Neuron (in vitro differentiated cells): ENCODE measurements around the gene ITCH.
"Not testable (repeated sequence)": the region's sequence is repeated elsewhere in the genome, so short reads cannot be mapped to it uniquely, and the experiment has no call there.

Source experiments
- H2AFZ ChIP-seq: one replicate; pipeline ENCODE4 v1.6.1; 2013; ENCODE audit warnings: low read depth, mild to moderate bottlenecking, inconsistent platforms, low read length, moderate library complexity
- H3K27me3 ChIP-seq: one replicate; pipeline ENCODE4 v1.6.1; 2013; ENCODE audit warnings: low read length; ENCODE audit not compliant: insufficient read depth
- H3K36me3 ChIP-seq: one replicate; pipeline ENCODE4 v1.6.1; 2013; ENCODE audit warnings: low read length; ENCODE audit not compliant: insufficient read depth
- H3K4me1 ChIP-seq: one replicate; pipeline ENCODE4 v1.6.1; 2013; ENCODE audit warnings: low read length; ENCODE audit not compliant: insufficient read depth
- H3K4me3 ChIP-seq: 2 replicates; pipeline ENCODE4 v1.5.1; 2013; ENCODE audit warnings: mild to moderate bottlenecking, low read length, moderate library complexity
- H3K9me3 ChIP-seq: one replicate; pipeline ENCODE4 v1.6.1; 2013; ENCODE audit warnings: low read length

The ITCH gene

DNA sequence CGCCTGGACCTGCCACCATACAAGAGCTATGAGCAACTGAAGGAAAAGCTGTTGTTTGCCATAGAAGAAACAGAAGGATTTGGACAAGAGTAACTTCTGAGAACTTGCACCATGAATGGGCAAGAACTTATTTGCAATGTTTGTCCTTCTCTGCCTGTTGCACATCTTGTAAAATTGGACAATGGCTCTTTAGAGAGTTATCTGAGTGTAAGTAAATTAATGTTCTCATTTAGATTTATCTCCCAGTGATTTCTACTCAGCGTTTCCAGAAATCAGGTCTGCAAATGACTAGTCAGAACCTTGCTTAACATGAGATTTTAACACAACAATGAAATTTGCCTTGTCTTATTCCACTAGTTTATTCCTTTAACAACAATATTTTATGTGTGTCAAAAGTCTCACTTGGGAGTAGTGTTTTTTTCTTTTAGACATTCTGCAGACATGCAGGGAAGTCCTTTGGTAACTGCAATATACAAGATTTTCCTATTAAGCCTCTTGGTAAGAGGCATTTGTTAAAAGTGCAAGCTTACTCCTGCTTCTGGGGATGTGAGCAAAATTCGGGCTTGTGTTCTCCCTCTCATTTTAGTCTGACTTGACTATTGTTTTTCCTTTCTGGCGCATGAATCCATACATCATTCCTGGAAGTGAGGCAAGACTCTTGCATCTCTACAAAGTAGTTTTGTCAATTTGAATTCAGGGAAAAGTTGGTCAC, 144.8 kb downstream of the ITCH start:
- Histone ChIP-seq H3K9me3 (no peaks in the 10 kb centered on the region), H3K36me3 (peaks cover 63% of the 10 kb centered on the region), H3K4me1 (no peaks in the 10 kb centered on the region)

DNA sequence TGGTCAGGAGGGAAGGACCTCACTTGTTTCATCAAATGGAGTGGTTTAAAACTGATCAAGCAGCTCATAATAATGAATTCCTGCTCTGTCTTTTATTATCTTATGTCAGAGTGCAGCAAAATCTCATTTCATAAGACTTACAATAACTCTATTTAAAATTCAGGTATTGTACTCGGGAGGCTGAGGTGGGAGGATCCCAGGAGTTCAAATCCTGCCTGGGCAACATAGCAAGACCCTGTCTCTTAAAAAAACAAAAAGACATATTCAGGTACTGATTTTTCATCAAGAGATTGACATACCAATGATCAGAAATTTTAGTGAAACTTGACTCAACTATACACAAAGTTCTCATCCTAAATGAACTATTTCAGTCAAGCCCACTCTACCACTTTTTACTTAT, 147.5 kb downstream of the ITCH start:
- Histone ChIP-seq H3K4me1 (peaks cover 7% of the 10 kb centered on the region), H3K27me3 (no peaks in the 10 kb centered on the region), H2AFZ (no peak overlapping the region), H3K9me3 (no peaks in the 10 kb centered on the region), H3K36me3 (peaks cover 50% of the 10 kb centered on the region), H3K4me3 (no peak overlapping the region)

More for the DNA sequence above, 144.8 kb downstream of the ITCH start:
- Histone ChIP-seq H3K4me3 (no peak overlapping the region), H2AFZ (no peak overlapping the region), H3K27me3 (no peaks in the 10 kb centered on the region)

- Histone ChIP-seq H3K27me3 (no peaks in the 10 kb centered on the region), H3K36me3 (peaks cover 37% of the 10 kb centered on the region), H2AFZ (no peak overlapping the region), H3K9me3 (no peaks in the 10 kb centered on the region), H3K4me3 (no peak overlapping the region), H3K4me1 (peaks cover 10% of the 10 kb centered on the region)
Measured at GRCh38 chr20:34511891-34512265, 148.8 kb downstream of the ITCH start.

- Histone ChIP-seq H2AFZ (no peak overlapping the region), H3K9me3 (no peaks in the 10 kb centered on the region), H3K27me3 (no peaks in the 10 kb centered on the region), H3K36me3 (peaks cover 34% of the 10 kb centered on the region), H3K4me1 (peaks cover 14% of the 10 kb centered on the region), H3K4me3 (no peak overlapping the region)
Measured at GRCh38 chr20:34512266-34512954, 149.3 kb downstream of the ITCH start.

DNA sequence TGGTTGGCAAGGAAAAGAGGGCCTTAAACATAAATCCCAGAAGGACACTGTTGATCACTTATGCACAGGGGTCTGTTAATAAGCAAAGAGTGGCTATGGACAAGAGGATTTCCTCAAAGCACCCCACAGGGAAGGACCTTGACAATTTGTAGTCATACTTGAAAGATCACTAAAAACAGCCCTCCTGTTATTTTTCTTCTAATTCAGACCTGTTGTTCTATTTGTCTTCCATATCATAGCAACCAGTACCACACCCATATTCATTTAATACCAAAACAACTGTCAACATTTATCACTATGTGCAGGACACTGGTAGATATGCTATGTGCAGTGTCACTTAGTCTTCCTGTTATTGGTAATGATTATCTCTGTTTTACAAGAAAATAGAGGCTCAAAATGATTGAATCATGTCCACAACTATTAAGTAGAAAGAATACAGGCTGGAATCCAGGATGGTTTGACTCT, 149.9 kb downstream of the ITCH start:
- H3K9me3 ChIP-seq: no peaks in the 10 kb centered on the region
- H3K27me3 ChIP-seq: no peaks in the 10 kb centered on the region
- H3K36me3 ChIP-seq: peaks cover 28% of the 10 kb centered on the region
- peaks cover 15% of the 10 kb centered on the region for H3K4me1 ChIP-seq
- H3K4me3 ChIP-seq: no peak overlapping the region
- no peak overlapping the region for H2AFZ ChIP-seq

DNA sequence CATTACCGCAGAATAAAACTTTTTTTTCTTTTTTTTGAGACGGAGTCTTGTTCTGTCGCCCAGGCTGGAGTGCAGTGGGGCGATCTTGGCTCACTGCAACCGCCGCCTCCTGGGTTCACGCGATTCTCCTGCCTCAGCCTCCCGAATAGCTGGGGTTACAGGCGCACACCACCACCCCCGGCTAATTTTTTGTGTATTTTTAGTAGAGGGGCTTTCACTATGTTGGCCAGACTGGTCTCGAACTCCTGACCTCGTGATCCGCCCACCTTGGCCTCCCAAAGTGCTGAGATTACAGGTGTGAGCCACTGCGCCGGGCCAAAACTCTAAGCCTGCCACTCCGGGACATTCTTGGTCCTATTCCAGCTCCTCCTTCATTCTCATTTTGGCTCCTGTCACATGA, 151.0 kb downstream of the ITCH start:
- H3K27me3 ChIP-seq, H3K9me3 ChIP-seq, H2AFZ ChIP-seq, H3K4me3 ChIP-seq: not testable (repeated sequence)
- peaks cover 15% of the 10 kb centered on the region for H3K4me1 ChIP-seq
- H3K36me3 ChIP-seq: peaks cover 25% of the 10 kb centered on the region

DNA sequence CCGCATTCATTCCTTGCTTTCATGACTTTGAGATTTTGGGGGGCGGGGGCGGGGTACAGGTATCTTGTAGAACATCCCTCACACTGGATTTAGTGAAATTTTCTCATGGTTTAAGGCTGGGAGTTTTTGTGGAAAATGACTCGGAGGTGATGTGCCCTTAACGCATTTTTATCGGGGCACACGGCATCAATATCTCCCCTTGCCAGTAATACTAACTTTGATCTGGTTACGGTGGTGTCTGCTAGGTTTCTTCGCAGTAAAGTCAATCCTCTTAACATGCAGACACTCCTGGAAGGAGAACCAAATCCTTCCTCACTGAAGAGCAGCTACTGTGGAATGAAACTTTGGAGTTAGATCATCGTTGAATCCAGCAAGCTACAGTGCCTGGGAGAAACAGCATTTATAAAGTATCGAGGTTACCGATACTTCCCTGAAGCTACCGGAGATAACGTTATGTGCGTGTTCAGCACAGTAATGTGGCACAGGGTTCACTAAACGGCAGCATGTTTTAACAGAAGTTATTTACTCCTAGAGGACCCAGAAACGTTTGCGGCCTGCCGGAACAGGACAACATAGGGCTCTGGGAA, 151.9 kb downstream of the ITCH start:
- H3K36me3 ChIP-seq: peaks cover 27% of the 10 kb centered on the region
- H3K4me3 ChIP-seq: peak overlapping the region; percentile 99
- H3K4me1 ChIP-seq: peaks cover 15% of the 10 kb centered on the region

GRCh38 chr20:34515484-34516246, 152.6 kb downstream of the ITCH start:
- Histone ChIP-seq H2AFZ (peak overlapping the region; percentile 91), H3K4me1 (peaks cover 15% of the 10 kb centered on the region)

More for the DNA sequence above, 151.9 kb downstream of the ITCH start:
- no peaks in the 10 kb centered on the region for H3K9me3 ChIP-seq
- no peaks in the 10 kb centered on the region for H3K27me3 ChIP-seq
- H2AFZ ChIP-seq: no peak overlapping the region

DNA sequence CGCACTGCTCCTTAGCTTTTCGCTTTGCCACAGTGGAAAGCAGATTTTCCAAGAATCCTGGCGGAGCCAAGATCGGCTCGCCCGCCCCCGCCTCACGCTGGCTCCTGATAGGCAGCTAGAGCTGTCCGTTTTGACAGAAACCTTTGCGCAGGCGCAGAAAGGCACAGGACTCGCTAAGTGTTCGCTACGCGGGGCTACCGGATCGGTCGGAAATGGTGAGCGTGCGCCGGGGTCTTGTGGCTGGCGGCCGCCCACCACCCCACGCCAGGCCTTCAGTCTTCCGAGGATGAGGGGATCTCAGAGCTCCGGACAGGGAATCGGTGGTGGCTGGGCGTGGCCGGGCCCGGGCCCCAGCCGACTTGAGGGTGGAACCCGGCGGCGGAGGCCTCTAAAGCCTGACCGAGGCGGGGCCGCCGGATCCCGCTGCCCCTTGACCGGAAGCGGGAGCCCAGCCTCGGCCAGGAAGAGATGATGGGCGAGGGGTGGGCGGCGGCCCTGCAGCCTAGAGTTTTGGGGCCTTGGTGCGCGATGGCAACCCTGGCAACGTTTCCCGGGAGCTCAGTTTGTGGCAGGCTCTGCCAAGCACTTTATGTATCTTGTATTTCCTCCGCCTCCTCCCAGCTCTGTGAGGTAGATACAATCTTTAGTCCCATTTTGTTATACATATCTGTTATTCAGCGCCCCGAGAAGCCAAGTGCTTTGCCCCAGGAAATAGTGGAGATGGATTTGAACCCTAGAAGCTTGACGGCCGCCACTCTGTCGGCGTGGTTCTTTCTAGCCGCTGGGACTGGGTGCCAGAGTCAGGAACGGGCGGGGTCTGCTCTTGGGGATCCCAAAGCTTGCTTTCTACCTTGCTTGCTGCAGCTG, 153.4 kb downstream of the ITCH start, which contains the start of gene DYNLRB1:
Gene DYNLRB1, plus strand, starts transcription at position 176 of the 867 bp plus-strand sequence. Its CDS starts 37 bp downstream, at position 213.
- Histone ChIP-seq H3K36me3 (peaks cover 15% of the 10 kb centered on the region), H2AFZ (peak within 1 kb of the TSS; percentile 91), H3K4me1 (peaks cover 15% of the 10 kb centered on the region), H3K27me3 (no peaks in the 10 kb centered on the region), H3K9me3 (no peaks in the 10 kb centered on the region), H3K4me3 (peak within 1 kb of the TSS; percentile 99)

More at GRCh38 chr20:34515484-34516246, 152.6 kb downstream of the ITCH start:
- Histone ChIP-seq H3K4me3 (peak overlapping the region; percentile 99), H3K27me3 (no peaks in the 10 kb centered on the region), H3K9me3 (no peaks in the 10 kb centered on the region), H3K36me3 (peaks cover 23% of the 10 kb centered on the region)

DNA sequence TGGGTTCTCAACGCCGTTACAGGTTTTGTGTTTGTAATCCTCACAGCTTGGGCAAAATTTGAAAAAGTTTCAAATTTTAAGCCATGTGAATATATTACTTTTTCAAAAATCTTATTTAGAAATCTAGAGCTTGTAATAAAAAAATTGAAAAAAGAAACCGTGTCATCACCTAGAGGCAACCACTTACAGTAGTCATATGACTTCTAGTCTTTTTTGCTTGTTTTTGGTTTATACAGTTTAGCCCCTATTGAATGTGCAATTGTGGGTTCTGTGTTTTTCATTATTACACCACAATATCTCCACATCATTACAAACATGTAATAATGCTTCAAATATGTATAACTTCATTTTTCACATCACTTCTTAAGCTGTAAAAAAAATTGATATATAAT, 154.0 kb downstream of the ITCH start:
- H3K9me3 ChIP-seq: no peaks in the 10 kb centered on the region

DNA sequence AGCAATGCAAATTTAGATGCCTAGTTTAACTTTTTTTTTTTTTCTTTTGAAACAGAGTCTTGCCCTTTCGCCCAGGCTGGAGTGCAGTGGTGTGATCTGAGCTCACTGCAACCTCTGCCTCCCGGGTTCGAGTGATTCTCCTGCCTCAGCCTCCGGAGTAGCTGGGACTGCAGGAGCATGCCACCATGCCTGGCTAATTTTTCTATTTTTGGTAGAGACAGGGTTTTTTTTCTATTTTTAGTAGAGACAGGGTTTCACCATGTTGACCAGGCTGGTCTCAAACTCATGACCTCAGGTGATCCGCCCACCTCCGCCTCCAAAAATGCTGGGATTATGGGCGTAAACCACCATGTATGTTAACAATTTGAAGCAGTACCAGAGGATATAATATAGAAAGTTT, 155.8 kb downstream of the ITCH start:
- H2AFZ ChIP-seq, H3K27me3 ChIP-seq, H3K4me3 ChIP-seq, H3K9me3 ChIP-seq: not testable (repeated sequence)
- H3K36me3 ChIP-seq: peaks cover 17% of the 10 kb centered on the region
- peaks cover 15% of the 10 kb centered on the region for H3K4me1 ChIP-seq

More for the DNA sequence above, 154.0 kb downstream of the ITCH start:
- peaks cover 11% of the 10 kb centered on the region for H3K36me3 ChIP-seq
- peaks cover 15% of the 10 kb centered on the region for H3K4me1 ChIP-seq
- H3K4me3 ChIP-seq: peak overlapping the region; percentile 99
- no peaks in the 10 kb centered on the region for H3K27me3 ChIP-seq
- H2AFZ ChIP-seq: peak overlapping the region; percentile 91

- not testable (repeated sequence) for H3K9me3 ChIP-seq, H2AFZ ChIP-seq, H3K27me3 ChIP-seq, H3K4me3 ChIP-seq
- H3K4me1 ChIP-seq: peaks cover 14% of the 10 kb centered on the region
- H3K36me3 ChIP-seq: peaks cover 22% of the 10 kb centered on the region
Measured at GRCh38 chr20:34519841-34520240, 156.8 kb downstream of the ITCH start.
